HCT116 (cell line): Measurements from ENCODE around the gene RPLP1.

ENCODE experiments used
- CTCF ChIP-seq, 3 experiments: fragments of 200-600 bp in 1 of 3; sonication (generic) in 1 of 3; IDR thresholded peaks in 2 of 3; conservative IDR thresholded peaks in 1 of 3; 2 replicates each; pipeline ENCODE4 v1.5.1; 2012 to 2017; ENCODE audit warnings: low read depth in 2 of 3, low read length in 2 of 3, antibody characterized with exemption in 1 of 3, borderline replicate concordance in 1 of 3, control low read depth in 1 of 3, mild to moderate bottlenecking in 1 of 3, mixed read lengths in 1 of 3, mixed run types in 1 of 3, moderate library complexity in 1 of 3; ENCODE audit not compliant: insufficient read depth in 1 of 3
- EZH2 ChIP-seq: fragments of 200-600 bp; sonication (generic); IDR thresholded peaks from 2 replicates; pipeline ENCODE4 v1.6.1; 2017; ENCODE audit warnings: antibody characterized with exemption, mixed run types
- ZBTB33 ChIP-seq: IDR thresholded peaks from 2 replicates; pipeline ENCODE4 v1.6.1; 2011; ENCODE audit warnings: mild to moderate bottlenecking, low read length, moderate library complexity; ENCODE audit not compliant: insufficient replicate concordance; ENCODE audit errors: extremely low read depth

- TF ChIP-seq ZBTB33 (no peak), EZH2 (no peak), CTCF (IDR thresholded peaks at IDR 0.05 in 2 of 3, conservative IDR thresholded peaks at IDR 0.05 in 1 of 3; ENCODE audit: borderline replicate concordance in 1 of 3, insufficient read depth in 1 of 3, low read depth in 2 of 3, low read length in 2 of 3) (no peak)
These were observed 3.9 kb downstream of the RPLP1 start for GRCh38 chr15:69456208-69457166.
